Measurements from ENCODE around the gene PPP1R15A. TPM values are rescaled to one million over a fixed set of nuclear protein-coding genes. Genes with fewer than 3 reads are reported as not detected.
"Not testable (repeated sequence)": the region's sequence is repeated elsewhere in the genome, so short reads cannot be mapped to it uniquely, and the experiment has no call there.

PPP1R15A gene
- total RNA-seq, 2 donors from 2014 or later = 67.2 to 78.6 TPM

DNA sequence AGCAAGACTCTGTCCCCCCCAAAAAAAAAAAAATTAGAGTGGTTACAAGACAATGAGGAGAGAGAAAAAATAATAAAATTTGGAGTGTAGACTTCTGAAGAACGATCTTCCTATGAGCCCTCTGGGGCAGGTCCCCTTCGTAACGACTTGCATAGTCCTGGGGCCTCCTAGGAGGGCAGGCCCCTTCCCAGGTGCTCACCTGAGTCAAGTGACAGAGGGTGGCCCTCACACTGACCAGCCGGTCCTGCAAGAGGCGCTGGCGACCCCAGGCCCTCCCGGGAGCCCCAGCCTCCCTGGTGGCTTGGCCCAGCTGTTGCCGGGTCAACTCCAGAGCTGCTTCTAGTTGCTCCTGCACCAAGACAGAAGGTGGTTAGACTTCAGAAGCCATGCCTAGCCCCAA lies 18.7 kb upstream of the PPP1R15A start:
- no peak for DNase-seq
- no peak for ATAC-seq
- intact Hi-C loops (cut with DNase I) = no loop called here

DNA sequence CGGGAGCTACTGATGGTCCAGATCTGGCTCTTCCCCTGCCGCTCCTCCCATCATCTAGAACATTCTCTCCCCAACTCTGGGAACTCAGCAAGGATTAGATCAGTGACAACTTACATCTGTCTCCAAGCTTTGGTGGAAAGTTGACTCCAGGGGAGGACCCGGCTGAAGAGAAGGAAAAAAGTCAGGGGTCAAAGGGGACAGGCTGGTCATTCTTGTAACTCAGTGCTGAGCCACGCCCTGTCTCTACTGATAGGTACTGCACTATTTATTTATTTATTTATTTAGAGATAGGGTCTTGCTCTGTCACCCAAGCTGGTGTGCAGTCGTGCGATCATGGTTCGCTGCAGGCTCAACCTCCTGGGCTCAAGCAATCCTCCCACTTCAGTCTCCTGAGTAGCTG lies 18.1 kb upstream of the PPP1R15A start:
- DNase-seq = no peak
- ATAC-seq = no peak
- intact Hi-C loops (cut with DNase I) = no loop called here

DNA sequence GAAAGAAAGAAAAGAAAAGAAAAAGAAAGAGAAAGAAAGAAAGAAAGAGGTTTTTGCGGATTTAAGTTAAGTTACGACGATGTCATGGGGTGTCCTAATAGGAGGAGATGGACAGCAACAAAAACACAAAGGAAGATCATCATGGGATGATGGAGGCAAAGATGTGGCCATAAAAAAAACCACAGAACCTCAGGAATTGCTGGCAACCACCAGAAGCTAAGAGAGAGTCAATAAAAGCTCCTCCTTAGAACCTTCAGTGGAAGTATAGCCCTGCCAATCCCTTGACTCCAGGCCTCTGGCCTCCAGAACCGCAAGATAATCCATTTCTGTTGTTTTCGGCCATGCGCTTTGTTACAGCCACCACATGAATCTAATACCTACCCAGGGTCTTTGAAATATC lies 15.3 kb upstream of the PPP1R15A start:
- DNase-seq (no peak), ATAC-seq (no peak)
- intact Hi-C loops (cut with DNase I) = no loop called here

DNA sequence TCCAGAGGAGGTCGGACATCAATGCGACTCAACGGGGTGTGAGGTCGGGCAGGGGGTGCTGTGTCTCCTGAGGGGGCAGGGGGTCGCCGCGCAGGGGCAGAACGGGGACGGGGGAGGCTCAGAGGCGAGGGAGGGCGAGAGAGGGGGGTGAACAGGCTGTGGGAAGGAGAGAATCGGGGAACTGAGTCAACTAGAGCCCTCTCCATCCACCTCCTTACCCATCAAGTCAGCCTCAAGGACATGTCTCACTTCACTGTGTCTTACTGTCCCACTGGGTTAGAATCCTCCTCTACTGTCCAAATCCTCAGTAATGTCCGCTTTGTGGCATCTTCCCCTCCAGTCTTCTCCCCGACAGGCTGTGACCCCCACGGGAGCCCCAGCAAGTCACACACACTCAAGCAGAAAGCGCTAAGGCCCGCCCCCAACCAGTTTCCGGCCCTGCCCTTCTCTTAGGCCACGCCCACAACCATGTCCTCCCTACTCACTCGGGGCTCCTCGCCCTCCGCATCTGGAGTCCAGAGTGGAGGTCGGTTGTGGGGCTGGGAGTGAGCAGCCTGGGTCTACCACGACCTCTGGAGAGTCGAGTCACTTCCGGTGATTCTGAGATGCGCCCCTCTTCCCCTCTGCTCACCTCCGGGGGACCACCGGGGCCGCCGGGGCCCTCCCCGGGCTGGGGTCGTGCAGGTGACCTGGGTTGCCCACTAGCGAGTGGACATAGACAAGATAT lies 13.1 kb upstream of the PPP1R15A start:
- ATAC-seq (peak in 1 of 2 donors; percentile 74), DNase-seq (no peak)
- intact Hi-C loops (cut with DNase I) = no loop called here

DNA sequence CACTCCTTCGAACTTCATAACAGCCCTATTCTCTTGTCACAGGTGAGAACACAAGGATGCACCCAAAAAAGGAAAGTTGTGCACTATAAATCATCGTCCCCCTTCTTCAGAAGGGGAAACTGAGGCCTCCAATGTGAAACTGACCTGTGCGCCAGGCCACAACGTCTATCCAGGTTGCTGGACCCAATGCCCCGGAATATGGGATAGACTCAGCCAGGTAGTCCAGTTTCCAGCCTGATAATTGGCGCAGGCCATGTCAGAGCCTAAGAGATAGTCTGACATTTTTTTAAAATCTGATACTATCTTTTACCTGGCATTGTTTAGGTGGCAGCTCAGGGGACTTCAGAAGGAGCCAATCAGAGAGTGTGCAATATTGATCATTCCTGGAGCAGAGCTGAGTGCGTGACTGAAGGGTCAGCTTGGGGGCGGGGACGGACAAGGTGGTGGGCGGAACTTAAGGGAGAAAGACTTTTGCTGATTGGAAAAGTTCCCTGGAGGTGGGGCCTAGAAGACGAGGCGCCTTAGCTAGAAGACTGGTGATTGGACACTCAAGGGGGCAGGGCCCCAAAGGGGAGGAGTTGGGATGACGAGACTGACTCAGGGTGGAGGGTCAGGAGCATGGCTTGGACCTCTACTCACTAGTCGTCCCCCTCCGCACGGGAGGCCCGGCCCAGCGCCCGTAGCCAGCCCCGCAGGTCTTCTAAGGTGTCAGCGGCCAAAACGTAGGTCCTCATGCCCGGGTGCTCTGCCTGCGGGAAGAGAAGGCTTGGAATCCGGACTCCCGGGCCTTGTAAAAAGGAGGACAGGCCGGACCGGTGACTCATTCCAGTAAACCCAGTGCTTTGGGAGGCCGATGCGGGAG lies 12.3 kb upstream of the PPP1R15A start:
- DNase-seq (no peak), ATAC-seq (peak in 1 of 2 donors; percentile 54)
- intact Hi-C loops (cut with DNase I) = no loop called here

DNA sequence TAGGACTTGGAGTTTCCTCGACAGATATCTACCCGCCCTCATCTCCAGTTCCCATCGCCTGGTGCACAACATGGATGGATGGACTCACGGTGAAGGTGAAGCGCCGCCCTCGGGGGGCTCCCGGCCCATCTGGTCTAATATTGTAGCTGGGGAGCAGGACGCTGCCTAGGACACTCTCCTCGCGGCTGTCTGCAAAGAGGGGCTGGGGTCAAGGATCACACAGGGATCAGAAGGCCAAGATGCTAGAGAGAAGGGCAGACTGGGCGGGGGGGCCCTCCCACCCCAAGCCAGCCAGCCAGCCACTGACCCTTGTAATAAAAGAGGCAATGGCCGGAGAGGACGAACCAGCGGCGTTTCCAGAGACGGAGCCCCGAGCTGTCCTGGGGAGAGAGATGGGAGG lies 10.9 kb upstream of the PPP1R15A start:
- DNase-seq (no peak), ATAC-seq (no peak)
- intact Hi-C loops (cut with DNase I) = no loop called here

DNA sequence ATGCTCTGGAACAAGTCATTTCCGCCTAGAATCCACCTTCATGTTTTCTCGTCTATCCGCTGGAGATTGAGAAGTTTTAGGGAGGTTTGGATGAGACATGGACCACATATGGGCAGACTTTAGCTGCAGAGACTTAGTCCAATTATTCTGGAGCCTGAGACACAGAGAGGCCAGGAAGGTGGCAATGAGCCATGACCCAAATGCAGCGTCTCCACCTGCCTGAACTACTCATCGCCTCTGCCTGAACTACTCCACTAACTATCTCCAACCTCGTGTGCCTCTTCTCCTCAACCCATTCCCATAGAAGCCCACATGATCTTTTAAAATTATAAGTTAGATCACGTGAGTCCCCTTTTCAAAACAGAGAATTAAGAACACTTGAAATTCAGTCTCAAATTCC lies 9.4 kb upstream of the PPP1R15A start:
- ATAC-seq (no peak), DNase-seq (no peak)
- intact Hi-C loops (cut with DNase I) = no loop called here

DNA sequence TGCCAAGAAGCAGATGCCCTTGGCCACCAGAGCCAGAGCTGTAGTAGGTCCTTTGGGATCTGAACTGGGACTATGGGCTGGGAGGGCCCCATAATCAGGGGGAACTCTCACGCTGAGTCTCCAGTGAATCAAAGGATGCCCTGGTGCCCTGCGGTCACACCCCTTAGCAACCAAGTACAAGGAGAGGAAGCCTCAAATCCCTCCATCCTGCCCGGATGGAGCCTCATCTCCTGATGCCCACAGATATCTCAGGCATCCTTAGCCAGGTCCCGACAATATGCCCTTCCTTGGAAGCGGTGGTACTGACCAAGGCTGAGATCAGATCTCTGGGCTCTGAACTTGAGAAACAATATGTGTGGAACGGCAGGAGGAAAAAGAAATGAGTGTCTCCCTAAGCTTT lies 5.5 kb upstream of the PPP1R15A start:
- intact Hi-C loops (cut with DNase I) = no loop called here
- DNase-seq = no peak

DNA sequence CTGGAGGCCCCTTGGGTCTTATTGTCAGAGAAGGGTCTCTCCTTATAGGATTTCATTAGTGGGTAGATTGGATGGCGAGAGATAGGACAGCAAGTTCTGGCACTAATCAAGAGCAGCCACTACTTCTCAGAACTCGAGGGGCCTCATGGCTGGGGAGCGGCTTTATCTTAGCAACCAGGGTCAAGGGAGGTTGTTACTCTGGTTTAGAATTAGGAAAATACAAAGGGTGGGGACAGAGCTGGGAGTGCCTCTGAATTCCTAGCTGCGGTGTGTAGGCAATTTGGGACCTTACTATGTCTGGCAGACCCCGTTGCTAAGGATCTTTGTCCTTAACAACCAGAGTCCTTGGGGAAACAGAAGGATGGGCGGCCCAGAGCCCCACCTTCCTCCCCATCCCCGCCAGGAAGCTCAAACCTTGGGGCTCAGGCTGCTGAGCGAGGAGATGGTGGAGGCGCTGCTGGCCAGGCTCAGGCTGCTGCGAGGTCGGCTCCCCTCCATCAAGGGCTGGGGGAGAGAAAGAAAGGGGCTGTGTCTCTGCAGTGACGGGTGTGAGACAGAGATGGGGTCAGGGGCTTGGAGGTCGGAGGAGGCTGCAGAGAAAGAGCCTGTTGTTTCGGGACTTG lies 5.0 kb upstream of the PPP1R15A start:
- intact Hi-C loops (cut with DNase I) = no loop called here
- ATAC-seq (peak in 1 of 2 donors; percentile 6), DNase-seq (no peak)

More for the DNA sequence above, 5.5 kb upstream of the PPP1R15A start:
- ATAC-seq = no peak

DNA sequence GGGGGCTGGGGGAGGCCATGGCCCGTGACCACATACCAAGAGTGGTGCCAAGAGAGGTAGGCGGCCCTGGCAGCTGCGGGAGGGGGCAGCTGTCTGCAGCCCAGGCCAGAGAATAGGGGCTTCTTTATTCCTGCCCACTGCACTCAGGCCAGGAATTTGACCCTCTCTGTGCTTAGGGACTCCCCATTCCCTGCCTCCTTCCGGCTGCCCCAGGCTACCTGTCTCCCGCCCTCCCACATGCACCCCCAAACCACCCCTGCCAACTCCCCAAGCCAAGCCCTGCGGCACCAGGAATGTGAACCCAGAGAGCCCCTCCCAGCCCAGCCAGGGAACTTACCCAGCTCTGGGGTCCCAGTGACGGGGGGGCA lies 4.5 kb upstream of the PPP1R15A start:
- intact Hi-C loops (cut with DNase I) = no loop called here
- no peak for DNase-seq
- ATAC-seq = no peak

DNA sequence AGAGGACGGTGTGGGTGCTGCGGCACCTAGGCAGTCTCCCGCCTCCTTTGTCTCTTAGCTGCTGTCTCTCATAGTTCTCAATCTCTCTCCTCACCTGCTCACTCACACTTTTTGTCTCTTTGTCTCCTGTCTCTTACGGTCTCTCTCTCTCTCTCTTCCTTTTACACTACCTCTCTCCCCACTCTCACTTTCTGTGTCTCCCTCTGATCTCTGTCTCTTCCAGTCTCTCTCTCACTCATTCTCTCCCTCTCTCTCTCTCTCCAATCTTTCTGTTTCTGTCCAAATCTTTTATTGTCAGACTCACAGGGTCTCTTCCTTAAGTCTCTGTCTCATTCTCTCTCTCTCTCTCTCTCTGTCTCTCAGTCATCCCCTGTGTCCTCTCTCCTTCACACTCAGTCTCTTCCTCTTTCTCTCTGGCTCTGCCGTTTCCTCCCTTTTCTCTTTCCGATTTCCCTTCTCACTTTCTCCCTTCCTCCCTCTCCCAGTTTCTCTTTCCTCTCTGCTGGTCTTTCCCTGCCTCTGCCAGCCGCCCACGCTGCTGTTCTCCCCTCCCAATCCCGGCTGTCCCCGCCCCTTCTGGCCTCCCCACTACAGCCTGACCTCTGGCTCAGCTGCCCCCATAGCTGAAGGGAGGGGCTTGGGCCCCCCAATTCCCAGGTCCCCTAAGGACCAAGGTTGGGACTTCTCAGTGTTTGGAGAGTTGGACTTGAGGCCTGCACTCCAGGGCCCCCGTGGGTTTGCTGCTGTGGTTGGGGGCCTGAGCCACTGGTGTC lies 3.9 kb upstream of the PPP1R15A start, which contains the start of gene PLEKHA4:
TSS of gene PLEKHA4 (minus strand) at position 504 of the 773 bp plus-strand sequence. CDS start 997 bp downstream, outside the sequence.
- DNase-seq = peak; percentile 89
- ATAC-seq = peak; percentile 45 to 48
- intact Hi-C loops (cut with DNase I) = no loop called here

DNA sequence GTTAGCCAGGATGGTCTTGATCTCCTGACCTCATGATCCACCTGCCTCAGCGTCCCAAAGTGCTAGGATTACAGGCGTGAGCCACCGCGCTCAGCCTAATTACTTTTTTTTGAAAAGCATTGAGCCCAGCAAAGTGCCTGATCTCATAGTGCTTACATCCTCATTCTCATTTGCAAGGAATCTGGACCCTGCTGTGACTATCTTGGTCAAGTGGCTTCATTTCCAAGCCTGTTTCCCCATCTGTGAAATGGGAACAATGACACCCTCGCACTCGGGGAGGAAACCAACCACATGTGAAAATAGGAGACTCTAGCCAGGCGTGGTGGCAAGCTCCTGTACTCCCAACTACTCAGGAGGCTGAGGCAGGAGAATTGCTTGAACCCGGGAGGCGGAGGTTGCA lies 2.2 kb upstream of the PPP1R15A start:
- ATAC-seq (no peak), DNase-seq (no peak)
- intact Hi-C loops (cut with DNase I) = loop anchor here in 1 of 2 donors (10.0 kb wide), 1 partner anchor 95 kb away; the partner anchor contains the start of gene FTL

DNA sequence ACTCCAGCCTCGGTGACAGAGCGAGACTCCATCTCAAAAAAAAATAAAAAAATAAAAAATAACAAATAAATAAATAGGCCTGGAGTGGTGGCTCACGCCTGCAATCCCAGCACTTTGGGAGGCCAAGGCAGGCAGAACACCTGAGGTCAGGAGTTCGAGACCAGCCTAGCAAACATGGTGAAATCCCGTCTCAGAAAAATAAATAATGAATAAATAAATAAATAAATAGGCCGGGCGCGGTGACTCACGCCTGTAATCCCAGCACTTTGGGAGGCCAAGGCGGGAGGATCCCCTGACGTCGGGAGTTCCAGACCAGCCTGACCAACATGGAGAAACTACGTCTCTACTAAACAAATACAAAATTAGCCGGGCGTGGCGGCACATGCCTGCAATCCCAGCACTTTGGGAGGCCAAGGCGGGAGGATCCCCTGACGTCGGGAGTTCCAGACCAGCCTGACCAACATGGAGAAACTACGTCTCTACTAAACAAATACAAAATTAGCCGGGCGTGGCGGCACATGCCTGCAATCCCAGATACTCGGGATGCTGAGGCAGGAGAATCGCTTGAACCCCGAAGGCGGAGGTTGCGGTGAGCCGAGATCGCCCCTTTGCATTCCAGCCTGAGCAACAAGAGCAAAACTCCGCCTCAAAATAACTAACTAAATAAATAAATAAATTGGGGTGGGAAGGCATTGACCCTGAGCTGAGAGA lies 595 bp upstream of the PPP1R15A start:
- DNase-seq, ATAC-seq: not testable (repeated sequence)
- intact Hi-C loops (cut with DNase I) = loop anchor here in 1 of 2 donors (10.0 kb wide), 1 partner anchor 93 kb away; the partner anchor contains the start of gene FTL

DNA sequence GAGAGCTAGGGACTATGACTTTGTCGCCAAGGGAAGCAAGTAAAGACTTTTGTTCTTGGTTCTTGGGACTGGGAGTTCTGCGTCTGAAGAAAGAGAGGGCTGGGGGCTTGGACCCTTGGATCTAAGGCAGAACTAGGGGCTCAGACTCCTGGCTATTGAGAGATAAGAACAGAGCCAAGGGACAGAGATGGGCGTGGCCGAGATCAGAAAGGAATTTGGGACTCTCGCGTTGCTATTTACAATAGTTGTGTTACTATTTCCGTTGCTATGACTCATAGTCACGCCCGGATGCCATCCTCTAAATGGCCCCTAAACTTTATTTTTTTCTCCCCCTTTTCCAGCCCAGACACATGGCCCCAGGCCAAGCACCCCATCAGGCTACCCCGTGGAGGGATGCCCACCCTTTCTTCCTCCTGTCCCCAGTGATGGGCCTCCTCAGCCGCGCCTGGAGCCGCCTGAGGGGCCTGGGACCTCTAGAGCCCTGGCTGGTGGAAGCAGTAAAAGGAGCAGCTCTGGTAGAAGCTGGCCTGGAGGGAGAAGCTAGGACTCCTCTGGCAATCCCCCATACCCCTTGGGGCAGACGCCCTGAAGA lies 759 bp downstream of the PPP1R15A start:
- intact Hi-C loops (cut with DNase I) = loop anchor here in 1 of 2 donors (10.0 kb wide), 1 partner anchor 92 kb away; the partner anchor contains the start of gene FTL
- DNase-seq (peak; percentile 89), ATAC-seq (peak; percentile 73 to 77)

DNA sequence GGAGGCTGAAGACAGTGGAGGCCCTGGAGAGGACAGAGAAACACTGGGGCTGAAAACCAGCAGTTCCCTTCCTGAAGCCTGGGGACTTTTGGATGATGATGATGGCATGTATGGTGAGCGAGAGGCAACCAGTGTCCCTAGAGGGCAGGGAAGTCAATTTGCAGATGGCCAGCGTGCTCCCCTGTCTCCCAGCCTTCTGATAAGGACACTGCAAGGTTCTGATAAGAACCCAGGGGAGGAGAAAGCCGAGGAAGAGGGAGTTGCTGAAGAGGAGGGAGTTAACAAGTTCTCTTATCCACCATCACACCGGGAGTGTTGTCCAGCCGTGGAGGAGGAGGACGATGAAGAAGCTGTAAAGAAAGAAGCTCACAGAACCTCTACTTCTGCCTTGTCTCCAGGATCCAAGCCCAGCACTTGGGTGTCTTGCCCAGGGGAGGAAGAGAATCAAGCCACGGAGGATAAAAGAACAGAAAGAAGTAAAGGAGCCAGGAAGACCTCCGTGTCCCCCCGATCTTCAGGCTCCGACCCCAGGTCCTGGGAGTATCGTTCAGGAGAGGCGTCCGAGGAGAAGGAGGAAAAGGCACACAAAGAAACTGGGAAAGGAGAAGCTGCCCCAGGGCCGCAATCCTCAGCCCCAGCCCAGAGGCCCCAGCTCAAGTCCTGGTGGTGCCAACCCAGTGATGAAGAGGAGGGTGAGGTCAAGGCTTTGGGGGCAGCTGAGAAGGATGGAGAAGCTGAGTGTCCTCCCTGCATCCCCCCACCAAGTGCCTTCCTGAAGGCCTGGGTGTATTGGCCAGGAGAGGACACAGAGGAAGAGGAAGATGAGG lies 1.5 kb downstream of the PPP1R15A start:
- ATAC-seq = peak in 1 of 2 donors; percentile 4
- intact Hi-C loops (cut with DNase I) = loop anchor here in 1 of 2 donors (10.0 kb wide), 1 partner anchor 91 kb away; the partner anchor contains the start of gene FTL
- no peak for DNase-seq

DNA sequence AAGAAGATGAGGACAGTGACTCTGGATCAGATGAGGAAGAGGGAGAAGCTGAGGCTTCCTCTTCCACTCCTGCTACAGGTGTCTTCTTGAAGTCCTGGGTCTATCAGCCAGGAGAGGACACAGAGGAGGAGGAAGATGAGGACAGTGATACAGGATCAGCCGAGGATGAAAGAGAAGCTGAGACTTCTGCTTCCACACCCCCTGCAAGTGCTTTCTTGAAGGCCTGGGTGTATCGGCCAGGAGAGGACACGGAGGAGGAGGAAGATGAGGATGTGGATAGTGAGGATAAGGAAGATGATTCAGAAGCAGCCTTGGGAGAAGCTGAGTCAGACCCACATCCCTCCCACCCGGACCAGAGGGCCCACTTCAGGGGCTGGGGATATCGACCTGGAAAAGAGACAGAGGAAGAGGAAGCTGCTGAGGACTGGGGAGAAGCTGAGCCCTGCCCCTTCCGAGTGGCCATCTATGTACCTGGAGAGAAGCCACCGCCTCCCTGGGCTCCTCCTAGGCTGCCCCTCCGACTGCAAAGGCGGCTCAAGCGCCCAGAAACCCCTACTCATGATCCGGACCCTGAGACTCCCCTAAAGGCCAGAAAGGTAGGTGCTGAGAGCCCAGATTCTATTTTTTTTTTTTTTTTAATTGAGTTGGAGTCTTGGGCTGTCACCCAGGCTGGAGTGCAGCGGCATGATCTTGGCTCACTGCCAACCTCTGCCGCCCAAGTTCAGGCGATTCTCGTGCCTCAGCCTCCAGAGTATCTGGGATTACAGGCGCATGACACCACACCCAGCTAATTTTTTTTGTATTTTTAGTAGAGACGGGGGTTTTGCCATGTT lies 2.3 kb downstream of the PPP1R15A start:
- ATAC-seq = peak in 1 of 2 donors; percentile 2
- intact Hi-C loops (cut with DNase I) = loop anchor here (5.0 to 10.0 kb wide), 2 partner anchors 90 to 93 kb away; partner anchors contain the start of gene FTL (in 2 of the 2)
- DNase-seq = no peak

Data from left cardiac atrium (tissue), 4 donors.